DND-41 (cell line): ENCODE measurements around the gene CCND2.

Experiments
- ATAC-seq: fragments of 200-7000 bp; cut with Tn5 transposase; 3 replicates; pipeline ENCODE4 v1.9.1; 2021; ENCODE audit warnings: low read depth; ENCODE audit not compliant: insufficient read depth
- DNase-seq: peaks from one replicate; pipeline ENCODE4 v3.0.0-alpha.2; 2020
- H2AFZ ChIP-seq: 2 replicates; pipeline ENCODE4 v1.6.0; 2012; ENCODE audit warnings: low read depth, low read length
- H3K27ac ChIP-seq: 2 replicates; pipeline ENCODE4 v1.5.1; 2012; ENCODE audit warnings: low read length, inconsistent platforms
- H3K27me3 ChIP-seq: fragments of 200-600 bp; sonication (generic); 2 replicates; pipeline ENCODE4 v1.6.0; 2012; ENCODE audit warnings: low read length, mild to moderate bottlenecking, inconsistent platforms; ENCODE audit not compliant: insufficient read depth, poor library complexity
- H3K36me3 ChIP-seq: 2 replicates; pipeline ENCODE4 v1.5.1; 2012; ENCODE audit warnings: low read length, inconsistent platforms; ENCODE audit not compliant: insufficient read depth
- H3K4me1 ChIP-seq: 2 replicates; pipeline ENCODE4 v1.5.1; 2012; ENCODE audit warnings: mild to moderate bottlenecking, low read length; ENCODE audit not compliant: insufficient read depth
- H3K4me2 ChIP-seq: 2 replicates; pipeline ENCODE4 v1.6.0; 2012; ENCODE audit warnings: mild to moderate bottlenecking, moderate library complexity, low read length, inconsistent platforms; ENCODE audit not compliant: insufficient read depth
- H3K4me3 ChIP-seq, 2 experiments: fragments of 200-600 bp in 1 of 2; shearing (Covaris generic) in 1 of 2; 2 replicates each; pipeline ENCODE4 v1.5.1; 2012 to 2016; ENCODE audit warnings: inconsistent platforms in 2 of 2, low read length in 2 of 2, mild to moderate bottlenecking in 2 of 2, low read depth in 1 of 2, moderate library complexity in 1 of 2
- H3K79me2 ChIP-seq: 2 replicates; pipeline ENCODE4 v1.6.0; 2012; ENCODE audit warnings: low read length, inconsistent platforms; ENCODE audit not compliant: insufficient read depth
- H3K9ac ChIP-seq: 2 replicates; pipeline ENCODE4 v1.6.0; 2012; ENCODE audit warnings: low read depth, mild to moderate bottlenecking, inconsistent platforms, low read length, moderate library complexity
- H3K9me3 ChIP-seq: 2 replicates; pipeline ENCODE4 v1.5.1; 2012; ENCODE audit warnings: low read length, moderate library complexity, mild to moderate bottlenecking, inconsistent platforms; ENCODE audit not compliant: insufficient read depth, severe bottlenecking
- H4K20me1 ChIP-seq: 2 replicates; pipeline ENCODE4 v1.6.0; 2012; ENCODE audit warnings: low read length; ENCODE audit not compliant: insufficient read depth
- EZH2 ChIP-seq: IDR thresholded peaks from 3 replicates; pipeline ENCODE4 v1.6.1; 2012; ENCODE audit warnings: borderline replicate concordance, low read depth, mild to moderate bottlenecking, moderate library complexity, low read length, inconsistent platforms; ENCODE audit not compliant: severe bottlenecking
- TF ChIP-seq, protein P1 (sequence below): IDR thresholded peaks from 2 replicates; pipeline ENCODE4 v1.5.1; 2012; ENCODE audit warnings: borderline replicate concordance, low read length, moderate library complexity, mild to moderate bottlenecking; ENCODE audit not compliant: poor library complexity, severe bottlenecking; ENCODE audit errors: extremely low read depth

Gene CCND2

DNA sequence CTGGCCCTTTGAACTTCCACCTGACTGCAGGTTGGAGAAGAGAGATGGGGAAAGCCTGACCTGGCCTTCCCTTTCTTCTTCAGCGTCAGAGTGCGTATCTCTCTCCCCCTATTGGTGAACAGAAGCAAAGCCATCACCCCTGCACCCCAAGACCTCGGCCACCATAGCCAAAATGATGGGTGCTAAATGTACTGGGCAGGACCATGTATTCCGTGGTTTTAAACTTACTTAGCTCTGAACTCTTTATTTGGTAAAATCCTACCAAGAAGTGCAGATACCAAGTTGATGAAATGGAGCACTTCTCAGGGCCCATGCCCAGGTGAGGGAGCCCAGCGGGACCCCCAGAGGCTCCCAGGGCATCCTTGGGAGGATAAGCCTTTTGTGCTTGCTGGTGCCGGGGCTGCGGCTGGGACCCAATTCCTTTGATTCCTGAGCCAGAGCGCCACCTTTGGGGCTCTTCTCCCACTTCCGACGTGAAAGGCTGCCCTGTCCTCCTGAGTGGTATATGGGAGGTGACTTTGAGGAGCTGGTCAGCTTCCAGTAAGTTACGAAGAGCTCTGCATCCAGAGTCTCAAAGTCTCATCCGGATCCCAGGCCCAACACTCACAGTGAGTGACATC, 9.4 kb downstream of the CCND2 start:
- H3K79me2 ChIP-seq: no peaks in the 10 kb centered on the region
- H3K4me1 ChIP-seq: no peaks in the 10 kb centered on the region
- no peak overlapping the region for H3K4me2 ChIP-seq
- H2AFZ ChIP-seq: no peak overlapping the region
- H4K20me1 ChIP-seq: no peaks in the 10 kb centered on the region; the same call in 1 of the 2 replicates
- peaks cover 8% of the 10 kb centered on the region for H3K27me3 ChIP-seq
- TF ChIP-seq, protein P1, sequence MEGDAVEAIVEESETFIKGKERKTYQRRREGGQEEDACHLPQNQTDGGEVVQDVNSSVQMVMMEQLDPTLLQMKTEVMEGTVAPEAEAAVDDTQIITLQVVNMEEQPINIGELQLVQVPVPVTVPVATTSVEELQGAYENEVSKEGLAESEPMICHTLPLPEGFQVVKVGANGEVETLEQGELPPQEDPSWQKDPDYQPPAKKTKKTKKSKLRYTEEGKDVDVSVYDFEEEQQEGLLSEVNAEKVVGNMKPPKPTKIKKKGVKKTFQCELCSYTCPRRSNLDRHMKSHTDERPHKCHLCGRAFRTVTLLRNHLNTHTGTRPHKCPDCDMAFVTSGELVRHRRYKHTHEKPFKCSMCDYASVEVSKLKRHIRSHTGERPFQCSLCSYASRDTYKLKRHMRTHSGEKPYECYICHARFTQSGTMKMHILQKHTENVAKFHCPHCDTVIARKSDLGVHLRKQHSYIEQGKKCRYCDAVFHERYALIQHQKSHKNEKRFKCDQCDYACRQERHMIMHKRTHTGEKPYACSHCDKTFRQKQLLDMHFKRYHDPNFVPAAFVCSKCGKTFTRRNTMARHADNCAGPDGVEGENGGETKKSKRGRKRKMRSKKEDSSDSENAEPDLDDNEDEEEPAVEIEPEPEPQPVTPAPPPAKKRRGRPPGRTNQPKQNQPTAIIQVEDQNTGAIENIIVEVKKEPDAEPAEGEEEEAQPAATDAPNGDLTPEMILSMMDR: no peak
- TF ChIP-seq EZH2: no peak
- no peaks in the 10 kb centered on the region for H3K36me3 ChIP-seq
- no peak for ATAC-seq
- DNase-seq: no peak
- no peaks in the 10 kb centered on the region for H3K9me3 ChIP-seq
- H3K27ac ChIP-seq: no peak overlapping the region
- no peak overlapping the region for H3K4me3 ChIP-seq
- H3K9ac ChIP-seq: no peak overlapping the region

DNA sequence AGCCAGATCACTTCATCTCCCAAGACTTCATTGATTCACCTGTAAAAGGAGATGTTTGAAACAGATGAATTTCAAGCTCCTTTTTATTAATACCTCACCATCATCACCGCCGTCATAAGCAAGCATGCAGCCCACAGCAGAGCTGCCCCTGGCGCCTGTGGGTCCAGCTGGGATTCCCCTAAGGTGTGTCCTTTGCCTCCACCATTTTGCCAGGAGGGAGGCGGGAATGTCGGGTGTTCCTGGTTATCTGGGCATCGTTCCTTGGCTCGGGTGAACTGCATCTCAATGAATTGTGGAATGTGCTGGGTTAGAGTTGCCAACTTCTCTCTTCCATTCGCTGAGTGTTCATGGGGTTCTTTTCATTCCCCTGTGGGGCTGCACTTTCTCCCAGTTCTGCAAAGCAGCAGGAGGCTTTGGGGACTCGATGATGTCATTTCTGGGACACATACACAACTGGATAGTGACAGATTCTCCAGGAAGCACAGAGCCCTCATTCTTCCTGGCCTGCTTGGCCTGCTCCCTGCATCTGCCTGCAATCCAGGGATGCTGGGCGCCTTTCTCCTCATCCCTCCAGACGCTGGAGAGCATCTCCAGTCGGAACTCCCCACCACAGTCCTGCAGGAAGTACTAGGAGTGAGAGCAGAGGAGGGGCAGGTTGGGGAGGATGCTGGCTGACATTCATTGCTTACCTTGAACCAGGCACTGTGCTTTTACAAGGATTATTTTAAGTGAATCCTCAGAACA, 10.1 kb downstream of the CCND2 start:
- no peaks in the 10 kb centered on the region for H3K36me3 ChIP-seq
- H3K79me2 ChIP-seq: no peaks in the 10 kb centered on the region
- H4K20me1 ChIP-seq: no peaks in the 10 kb centered on the region; the same call in 1 of the 2 replicates
- no peaks in the 10 kb centered on the region for H3K9me3 ChIP-seq
- no peaks in the 10 kb centered on the region for H3K4me1 ChIP-seq
- no peak for TF ChIP-seq EZH2
- TF ChIP-seq, protein P1: no peak
- DNase-seq (no peak), ATAC-seq (no peak)
- H2AFZ ChIP-seq: no peak overlapping the region
- no peak overlapping the region for H3K9ac ChIP-seq
- no peak overlapping the region for H3K4me2 ChIP-seq
- no peak overlapping the region for H3K27ac ChIP-seq
- no peak overlapping the region for H3K4me3 ChIP-seq
- peaks cover 8% of the 10 kb centered on the region for H3K27me3 ChIP-seq

DNA sequence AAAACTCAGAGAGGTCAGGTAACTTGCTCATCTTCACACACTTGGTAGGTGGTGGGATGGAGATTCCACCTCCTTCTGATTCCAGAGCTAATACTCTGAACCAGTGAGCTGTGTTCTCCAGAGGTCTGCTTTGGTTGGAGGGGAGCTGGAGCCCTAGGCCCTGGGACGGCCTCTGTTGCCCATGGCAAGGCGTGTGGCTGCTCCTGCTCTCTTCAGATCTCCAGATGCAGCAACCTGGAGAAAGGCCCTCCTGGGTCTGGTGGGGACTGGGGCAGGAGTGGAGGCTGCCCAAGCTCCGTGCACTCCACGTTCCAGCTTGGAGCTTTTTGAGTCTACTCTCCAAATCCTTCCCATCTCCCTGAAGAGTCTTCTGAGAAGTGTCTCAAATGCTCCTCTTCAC, 10.7 kb downstream of the CCND2 start:
- Histone ChIP-seq H3K79me2 (no peaks in the 10 kb centered on the region), H3K4me2 (no peak overlapping the region), H3K27ac (no peak overlapping the region), H4K20me1 (no peaks in the 10 kb centered on the region; the same call in 1 of the 2 replicates), H3K36me3 (no peaks in the 10 kb centered on the region), H3K4me3 (no peak overlapping the region), H3K9me3 (no peaks in the 10 kb centered on the region), H3K27me3 (peaks cover 8% of the 10 kb centered on the region), H2AFZ (no peak overlapping the region), H3K4me1 (no peaks in the 10 kb centered on the region), H3K9ac (no peak overlapping the region)
- no peak for DNase-seq
- TF ChIP-seq, protein P1: no peak
- TF ChIP-seq EZH2: no peak
- no peak for ATAC-seq
